Gastrocnemius medialis (tissue), 4 donors: Measurements from ENCODE around the gene CACNA2D1. TPM values are rescaled to one million over a fixed set of nuclear protein-coding genes. Genes with fewer than 3 reads are reported as not detected.

ENCODE experiments used
- ATAC-seq, 2 donors: fragments of 150-250 bp; one replicate each; pipeline ENCODE4 v1.9.1; 2016
- DNase-seq, 2 donors: peaks; one replicate each; pipeline ENCODE4 v3.0.0-alpha.2; 2019
- H3K27ac ChIP-seq, 4 donors: fragments of 200-600 bp; sonication (generic); 1 replicate in 1 of 4; 2 replicates in 3 of 4; pipeline ENCODE4 v1.5.1; 2016 to 2018; ENCODE audit warnings: mild to moderate bottlenecking in 2 of 4, moderate library complexity in 1 of 4
- H3K27me3 ChIP-seq, 3 donors: fragments of 200-600 bp; sonication (generic) in 2 of 3; 1 replicate in 1 of 3; 2 replicates in 2 of 3; pipeline versions ENCODE4 v1.5.1 to v1.6.0; 2016 to 2019; ENCODE audit warnings: mild to moderate bottlenecking in 1 of 3, moderate library complexity in 1 of 3
- H3K36me3 ChIP-seq, 2 donors: fragments of 200-600 bp; sonication (generic) in 1 of 2; one replicate each; pipeline ENCODE4 v1.5.1; 2017 to 2018
- H3K4me1 ChIP-seq, 2 donors: fragments of 200-600 bp; sonication (generic) in 1 of 2; one replicate each; pipeline ENCODE4 v1.5.1; 2016 to 2017; ENCODE audit warnings: mild to moderate bottlenecking in 2 of 2
- H3K4me3 ChIP-seq, 4 donors: fragments of 200-600 bp; sonication (generic) in 3 of 4; 1 replicate in 1 of 4; 2 replicates in 3 of 4; pipeline ENCODE4 v1.5.1; 2016 to 2019; ENCODE audit warnings: mild to moderate bottlenecking in 2 of 4
- H3K9me3 ChIP-seq, 3 donors: fragments of 200-600 bp; sonication (generic) in 2 of 3; 1 replicate in 1 of 3; 2 replicates in 2 of 3; pipeline ENCODE4 v1.5.1; 2016 to 2019
- CTCF ChIP-seq, 5 experiments: fragments of 450-650 bp in 3 of 5; fragments of 200-600 bp in 2 of 5; sonication (generic) in 2 of 5; IDR thresholded peaks in 4 of 5; conservative IDR thresholded peaks in 1 of 5; 1 replicate in 4 of 5; 2 replicates in 1 of 5; pipeline ENCODE4 v1.5.1; 2016 to 2019; ENCODE audit warnings: antibody characterized with exemption in 5 of 5, mild to moderate bottlenecking in 3 of 5, moderate library complexity in 3 of 5
- POLR2A ChIP-seq, 2 donors: fragments of 450-650 bp; IDR thresholded peaks; one replicate each; pipeline ENCODE4 v1.6.1; 2017; ENCODE audit warnings: antibody characterized with exemption in 2 of 2, mild to moderate bottlenecking in 2 of 2, moderate library complexity in 2 of 2
- in situ Hi-C, 4 donors: fragments of 200-750 bp; cut with MboI; loops; one replicate each; pipeline versions ENCODE4 v1.15.0 to v1.8.0; 2017; ENCODE audit warnings: low sequenced_read_pairs in 4 of 4
- intact Hi-C: fragments of 100-400 bp; cut with DNase I; formaldehyde crosslinking; loops from one replicate; pipeline ENCODE4 v1.15.1; 2023; ENCODE audit warnings: low total_unique reads
- total RNA-seq, 4 donors: library from RNA; depleted of rRNA; stranded (reverse); fragments of >200 nt; gene quantifications; one replicate each; pipeline versions ENCODE4 v1.1.0 to v1.2.3, GENCODE V29; 2016

Gene CACNA2D1
- total RNA-seq, 4 donors from 2014 or later = 83.9 to 157 (median 120) TPM

GRCh38 chr7:82471351-82472020 lies 27.9 kb upstream of the CACNA2D1 start:
- DNase-seq (no peak), ATAC-seq (no peak)
- TF ChIP-seq CTCF (IDR thresholded peaks at IDR 0.05 in 4 of 5, conservative IDR thresholded peaks at IDR 0.05 in 1 of 5) (no peak), POLR2A (IDR thresholded peaks at IDR 0.05) (no peak)
- intact Hi-C loops (loop anchor here (10.0 kb wide), 1 partner anchor 297 kb away; no protein-coding TSS in a partner anchor), in situ Hi-C loops (loop anchor here in 3 of 4 donors (10.0 to 25.0 kb wide), 2 partner anchors 234 to 237 kb away; no protein-coding TSS in a partner anchor)
- H3K27ac ChIP-seq = no peak overlapping the region
- no peaks in the 10 kb centered on the region for H3K9me3 ChIP-seq
- no peaks in the 10 kb centered on the region for H3K27me3 ChIP-seq
- H3K4me1 ChIP-seq = peaks cover 8 to 24% of the 10 kb centered on the region in 2 donors
- no peak overlapping the region for H3K4me3 ChIP-seq
- H3K36me3 ChIP-seq = no peaks in the 10 kb centered on the region

- no peaks in the 10 kb centered on the region for H3K27me3 ChIP-seq
- no peaks in the 10 kb centered on the region for H3K9me3 ChIP-seq
- TF ChIP-seq CTCF (IDR thresholded peaks at IDR 0.05 in 4 of 5, conservative IDR thresholded peaks at IDR 0.05 in 1 of 5) (no peak), POLR2A (IDR thresholded peaks at IDR 0.05) (no peak)
- H3K27ac ChIP-seq = no peak overlapping the region
- intact Hi-C loops (no loop called here), in situ Hi-C loops (loop anchor here in 1 of 4 donors (25.0 kb wide), 1 partner anchor 232 kb away; no protein-coding TSS in a partner anchor)
- no peak for DNase-seq
- peaks cover 7 to 19% of the 10 kb centered on the region in 2 donors for H3K4me1 ChIP-seq
- no peaks in the 10 kb centered on the region for H3K36me3 ChIP-seq
- no peak for ATAC-seq
- H3K4me3 ChIP-seq = no peak overlapping the region
Measured at GRCh38 chr7:82469207-82469606, 25.6 kb upstream of the CACNA2D1 start.

- Histone ChIP-seq H3K36me3 (no peaks in the 10 kb centered on the region), H3K4me1 (peaks cover 7 to 19% of the 10 kb centered on the region in 2 donors), H3K9me3 (no peaks in the 10 kb centered on the region), H3K4me3 (no peak overlapping the region), H3K27me3 (no peaks in the 10 kb centered on the region), H3K27ac (no peak overlapping the region)
- in situ Hi-C loops = loop anchor here in 1 of 4 donors (25.0 kb wide), 1 partner anchor 231 kb away; no protein-coding TSS in a partner anchor
- ATAC-seq (no peak), DNase-seq (no peak)
- TF ChIP-seq POLR2A (IDR thresholded peaks at IDR 0.05) (no peak), CTCF (IDR thresholded peaks at IDR 0.05 in 4 of 5, conservative IDR thresholded peaks at IDR 0.05 in 1 of 5) (no peak)
- intact Hi-C loops = no loop called here
Measured at GRCh38 chr7:82468435-82468834, 24.9 kb upstream of the CACNA2D1 start.

DNA sequence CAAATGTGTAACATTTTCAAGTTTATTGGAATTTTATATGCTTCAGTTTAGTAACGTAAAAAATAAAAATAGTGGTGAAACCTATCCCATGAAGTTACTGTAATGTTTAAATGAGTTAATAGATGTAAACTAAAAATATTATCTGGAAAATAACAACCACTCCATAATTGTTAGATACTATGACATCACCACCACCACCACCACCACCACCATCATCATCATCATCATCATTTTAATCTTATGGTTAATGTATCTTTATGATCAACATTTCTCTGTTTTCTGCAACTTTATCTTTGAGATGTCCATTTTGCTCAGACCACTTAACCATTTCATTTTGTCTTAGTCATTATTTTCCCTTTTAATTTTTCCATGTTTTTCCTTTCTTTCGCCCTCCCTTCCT lies 23.4 kb upstream of the CACNA2D1 start:
- Histone ChIP-seq H3K4me3 (no peak overlapping the region), H3K27me3 (no peaks in the 10 kb centered on the region), H3K27ac (no peak overlapping the region), H3K36me3 (no peaks in the 10 kb centered on the region), H3K9me3 (no peaks in the 10 kb centered on the region), H3K4me1 (peaks cover 0 to 13% of the 10 kb centered on the region in 2 donors)
- TF ChIP-seq CTCF (IDR thresholded peaks at IDR 0.05 in 4 of 5, conservative IDR thresholded peaks at IDR 0.05 in 1 of 5) = no peak
- no peak for TF ChIP-seq POLR2A (IDR thresholded peaks at IDR 0.05)
- ATAC-seq = no peak
- in situ Hi-C loops = loop anchor here in 1 of 4 donors (25.0 kb wide), 1 partner anchor 230 kb away; no protein-coding TSS in a partner anchor
- intact Hi-C loops = no loop called here
- DNase-seq = no peak
